Ascending aorta (tissue), 2 donors: Measurements from ENCODE around the gene KIF5A. TPM values are rescaled to one million over a fixed set of nuclear protein-coding genes. Genes with fewer than 3 reads are reported as not detected.

Experiments
- DNase-seq, 2 donors: peaks; one replicate each; pipeline ENCODE4 v3.0.0-alpha.2; 2019; ENCODE audit warnings: low spot score in 2 of 2
- H3K27ac ChIP-seq, 2 donors: fragments of 200-600 bp; sonication (generic); one replicate each; pipeline ENCODE4 v1.5.1; 2016 to 2017; ENCODE audit warnings: mild to moderate bottlenecking in 1 of 2
- H3K27me3 ChIP-seq: fragments of 200-600 bp; sonication (generic); one replicate; pipeline ENCODE4 v1.5.1; 2017
- H3K36me3 ChIP-seq, 2 donors: fragments of 200-600 bp; sonication (generic); one replicate each; pipeline ENCODE4 v1.5.1; 2016
- H3K4me1 ChIP-seq, 2 donors: fragments of 200-600 bp; sonication (generic); one replicate each; pipeline ENCODE4 v1.5.1; 2016 to 2017; ENCODE audit warnings: mild to moderate bottlenecking in 1 of 2
- H3K4me3 ChIP-seq, 2 donors: fragments of 200-600 bp; sonication (generic); one replicate each; pipeline ENCODE4 v1.5.1; 2016 to 2017; ENCODE audit warnings: mild to moderate bottlenecking in 1 of 2
- H3K9me3 ChIP-seq, 2 donors: fragments of 200-600 bp; sonication (generic); one replicate each; pipeline ENCODE4 v1.5.1; 2016
- intact Hi-C: fragments of 100-400 bp; cut with DNase I; formaldehyde crosslinking; loops from one replicate; pipeline ENCODE4 v1.15.1; 2023
- total RNA-seq: library from RNA; depleted of rRNA; stranded (reverse); fragments of >200 nt; gene quantifications from one replicate; pipeline ENCODE4 v1.1.0, GENCODE V29; 2016
- TF ChIP-seq, protein P1 (sequence below), 3 experiments: fragments of 200-600 bp in 2 of 3; fragments of 450-650 bp in 1 of 3; sonication (generic) in 2 of 3; IDR thresholded peaks; one replicate each; pipeline ENCODE4 v1.5.1; 2016 to 2019; ENCODE audit warnings: antibody characterized with exemption in 3 of 3, mild to moderate bottlenecking in 1 of 3, moderate library complexity in 1 of 3

KIF5A gene
- total RNA-seq, 1 donor from 2014 or later: not detected

DNA sequence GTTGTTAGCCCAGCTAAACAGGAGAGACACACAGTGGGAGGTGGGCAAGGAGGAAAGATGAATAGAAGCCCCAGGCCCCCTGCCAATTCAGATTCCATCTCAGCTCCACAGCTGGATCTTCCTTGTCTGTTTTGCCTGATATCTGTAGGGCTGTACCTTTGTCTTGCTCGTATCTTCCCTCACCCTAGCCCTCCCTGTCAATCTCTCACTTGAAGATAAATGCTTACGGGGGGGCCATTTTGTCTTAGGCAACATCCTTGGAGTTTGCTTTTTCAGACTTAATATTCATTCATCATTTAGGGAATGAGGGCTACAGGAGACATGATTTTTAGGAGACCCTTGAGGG, 2.4 kb downstream of the KIF5A start:
- H3K36me3 ChIP-seq: no peaks in the 10 kb centered on the region
- H3K27ac ChIP-seq: no peak overlapping the region
- TF ChIP-seq, protein P1, sequence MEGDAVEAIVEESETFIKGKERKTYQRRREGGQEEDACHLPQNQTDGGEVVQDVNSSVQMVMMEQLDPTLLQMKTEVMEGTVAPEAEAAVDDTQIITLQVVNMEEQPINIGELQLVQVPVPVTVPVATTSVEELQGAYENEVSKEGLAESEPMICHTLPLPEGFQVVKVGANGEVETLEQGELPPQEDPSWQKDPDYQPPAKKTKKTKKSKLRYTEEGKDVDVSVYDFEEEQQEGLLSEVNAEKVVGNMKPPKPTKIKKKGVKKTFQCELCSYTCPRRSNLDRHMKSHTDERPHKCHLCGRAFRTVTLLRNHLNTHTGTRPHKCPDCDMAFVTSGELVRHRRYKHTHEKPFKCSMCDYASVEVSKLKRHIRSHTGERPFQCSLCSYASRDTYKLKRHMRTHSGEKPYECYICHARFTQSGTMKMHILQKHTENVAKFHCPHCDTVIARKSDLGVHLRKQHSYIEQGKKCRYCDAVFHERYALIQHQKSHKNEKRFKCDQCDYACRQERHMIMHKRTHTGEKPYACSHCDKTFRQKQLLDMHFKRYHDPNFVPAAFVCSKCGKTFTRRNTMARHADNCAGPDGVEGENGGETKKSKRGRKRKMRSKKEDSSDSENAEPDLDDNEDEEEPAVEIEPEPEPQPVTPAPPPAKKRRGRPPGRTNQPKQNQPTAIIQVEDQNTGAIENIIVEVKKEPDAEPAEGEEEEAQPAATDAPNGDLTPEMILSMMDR (IDR thresholded peaks at IDR 0.05): no peak
- no peaks in the 10 kb centered on the region for H3K27me3 ChIP-seq
- intact Hi-C loops: no loop called here
- DNase-seq: no peak
- H3K4me3 ChIP-seq: no peak overlapping the region
- H3K9me3 ChIP-seq: no peaks in the 10 kb centered on the region
- H3K4me1 ChIP-seq: peaks cover 0 to 4% of the 10 kb centered on the region in 2 donors

DNA sequence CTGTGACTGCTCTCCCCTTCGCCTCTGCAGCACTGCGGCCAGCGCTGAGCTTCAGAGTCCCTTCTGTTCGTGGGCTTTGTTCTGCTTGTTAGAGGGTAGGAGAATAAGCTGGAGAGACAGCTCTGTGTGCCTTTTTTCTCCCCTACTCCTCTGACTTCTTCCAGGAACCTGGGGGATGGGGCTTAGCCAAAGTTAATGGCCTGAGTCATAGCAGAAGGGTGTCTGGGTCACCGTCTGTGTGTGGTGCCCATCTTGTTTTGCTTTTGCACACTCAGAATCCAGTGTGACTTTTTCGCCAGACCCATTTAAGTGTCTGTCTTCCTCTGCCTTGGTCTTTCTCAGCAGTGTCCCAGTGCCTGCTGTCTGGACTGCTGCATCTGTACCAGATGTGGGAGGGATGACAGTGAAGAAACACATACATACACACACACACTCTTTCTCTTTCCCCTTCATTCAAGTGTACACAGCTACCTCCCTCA, 3.0 kb downstream of the KIF5A start:
- DNase-seq: no peak
- no peak overlapping the region for H3K4me3 ChIP-seq
- no peaks in the 10 kb centered on the region for H3K27me3 ChIP-seq
- peak overlapping the region in 1 of 2 donors; percentile 16 for H3K27ac ChIP-seq
- H3K4me1 ChIP-seq: peaks cover 0 to 4% of the 10 kb centered on the region in 2 donors
- H3K36me3 ChIP-seq: no peaks in the 10 kb centered on the region
- intact Hi-C loops: no loop called here
- no peaks in the 10 kb centered on the region for H3K9me3 ChIP-seq
- TF ChIP-seq, protein P1 (IDR thresholded peaks at IDR 0.05): no peak

DNA sequence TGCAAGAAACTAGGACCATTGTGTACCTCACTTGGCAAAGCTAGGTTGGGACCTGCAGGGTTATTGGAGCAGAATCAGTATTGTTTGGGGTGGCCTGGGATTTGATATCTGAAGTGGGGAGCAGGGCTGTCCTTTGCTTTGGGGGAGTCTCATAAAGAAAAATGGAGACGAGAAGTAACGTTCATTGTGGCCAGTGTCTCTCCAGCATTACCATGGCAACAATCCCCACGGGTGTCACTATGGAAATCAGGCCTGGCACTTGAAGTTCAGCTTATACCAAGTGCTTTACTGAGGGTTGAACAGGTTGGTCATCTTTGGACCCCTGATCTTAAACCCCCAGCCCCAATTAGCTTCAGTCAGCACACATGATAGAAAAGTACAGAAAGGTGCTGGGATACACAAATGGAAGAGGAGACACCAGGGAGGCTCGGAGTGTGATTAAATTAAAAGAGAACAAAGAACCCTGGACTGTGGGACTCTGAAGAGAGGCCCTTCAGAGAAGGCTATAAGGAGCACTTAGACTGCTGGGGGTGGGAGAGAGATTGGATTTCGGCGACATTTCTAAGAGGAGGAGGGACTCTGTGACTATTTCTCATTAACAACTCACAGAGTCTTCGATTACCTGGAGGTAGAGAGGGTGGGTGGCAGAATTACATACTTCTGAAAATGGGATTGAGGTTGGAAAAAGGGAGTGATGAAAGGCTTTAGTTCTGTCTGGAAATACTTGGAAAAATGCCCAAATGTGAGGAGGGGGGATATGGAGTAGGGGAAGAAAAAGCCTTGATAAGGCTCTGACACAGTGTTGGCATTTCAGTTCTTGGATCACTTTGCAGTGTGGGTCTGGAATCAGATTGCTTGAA, 3.7 kb downstream of the KIF5A start:
- H3K36me3 ChIP-seq: no peaks in the 10 kb centered on the region
- DNase-seq: no peak
- intact Hi-C loops: no loop called here
- no peak overlapping the region for H3K27ac ChIP-seq
- no peak overlapping the region for H3K4me3 ChIP-seq
- peaks cover 0 to 4% of the 10 kb centered on the region in 2 donors for H3K4me1 ChIP-seq
- no peaks in the 10 kb centered on the region for H3K9me3 ChIP-seq
- H3K27me3 ChIP-seq: no peaks in the 10 kb centered on the region
- TF ChIP-seq, protein P1 (IDR thresholded peaks at IDR 0.05): no peak

DNA sequence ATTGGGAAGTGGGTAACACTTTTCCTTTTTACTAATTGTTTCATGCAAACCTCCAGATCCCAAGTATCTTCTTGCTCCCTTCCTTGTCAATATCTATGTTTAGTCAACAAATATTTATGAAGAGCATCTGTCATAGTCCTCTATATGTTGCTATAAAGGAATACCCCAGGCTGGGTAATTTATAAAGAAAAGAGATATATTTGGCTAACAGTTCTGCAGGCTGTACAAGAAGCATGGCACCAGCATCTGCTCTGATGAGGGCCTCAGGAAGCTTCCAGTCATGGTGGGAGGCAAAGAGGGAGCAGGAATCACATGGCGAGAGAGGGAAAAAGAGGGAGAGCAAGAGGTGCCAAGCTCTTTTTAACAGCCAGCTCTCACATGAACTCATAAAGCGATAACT, 4.6 kb downstream of the KIF5A start:
- Histone ChIP-seq H3K27ac (no peak overlapping the region), H3K36me3 (no peaks in the 10 kb centered on the region), H3K9me3 (no peaks in the 10 kb centered on the region), H3K27me3 (no peaks in the 10 kb centered on the region), H3K4me1 (peaks cover 0 to 4% of the 10 kb centered on the region in 2 donors), H3K4me3 (no peak overlapping the region)
- intact Hi-C loops: no loop called here
- TF ChIP-seq, protein P1 (IDR thresholded peaks at IDR 0.05): no peak
- no peak for DNase-seq

DNA sequence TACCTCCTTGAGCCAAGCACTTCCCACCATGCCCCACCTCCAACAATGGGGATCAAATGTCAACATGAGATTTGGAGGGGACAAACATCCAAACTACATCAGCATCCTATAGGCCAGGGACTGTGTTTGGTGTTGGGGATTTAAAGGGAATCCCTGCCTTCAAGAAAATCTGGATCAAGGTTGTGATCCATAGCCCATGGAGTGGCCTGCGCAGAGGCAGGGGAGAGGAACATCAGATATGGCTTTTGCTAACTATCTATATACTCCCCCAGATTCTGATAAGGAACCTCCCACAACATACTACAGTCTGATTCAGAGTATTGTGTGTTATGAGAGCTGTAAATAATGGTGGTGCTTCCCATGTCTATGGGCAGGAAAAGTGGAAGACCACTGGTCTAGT, 5.1 kb downstream of the KIF5A start:
- Histone ChIP-seq H3K4me3 (no peak overlapping the region), H3K9me3 (no peaks in the 10 kb centered on the region), H3K27me3 (no peaks in the 10 kb centered on the region), H3K36me3 (no peaks in the 10 kb centered on the region), H3K4me1 (peaks cover 0 to 4% of the 10 kb centered on the region in 2 donors), H3K27ac (no peak overlapping the region)
- TF ChIP-seq, protein P1 (IDR thresholded peaks at IDR 0.05): no peak
- no peak for DNase-seq
- intact Hi-C loops: no loop called here
